ENCODE data around the gene CLHC1. TPM values are rescaled to one million over a fixed set of nuclear protein-coding genes. Genes with fewer than 3 reads are reported as not detected.

CLHC1 gene
- polyA plus RNA-seq, 3 donors, result 2.4 to 5.0 TPM; not detected in 1

GRCh38 chr2:55155206-55155605, 76.9 kb downstream of the CLHC1 start:
- WGBS (ENCODE audit: insufficient coverage), result no CpG with 5 or more reads among the region's 4 CpGs
- H3K27ac ChIP-seq (ENCODE audit: low read depth in 1 of 2, low read length in 2 of 2), result peak overlapping the region in 1 of 2 donors; percentile 94

GRCh38 chr2:55154525-55155030, 77.5 kb downstream of the CLHC1 start:
- H3K27ac Mint-ChIP-seq, result peak overlapping the region; percentile 92 to 98 (median 97)
- Histone ChIP-seq H2AFZ (ENCODE audit: insufficient read depth, low read depth, low read length, poor library complexity, severe bottlenecking) (peak overlapping the region; percentile 36), H3K27ac (ENCODE audit: low read depth in 1 of 2, low read length in 2 of 2) (peak overlapping the region; percentile 75 to 94), H3K4me3 (replicated peaks in 1 of 3; ENCODE audit: low read depth in 2 of 3, low read length in 3 of 3) (peak overlapping the region in 1 of 3 experiments; percentile 52), H3K27me3 (ENCODE audit: control insufficient read depth in 2 of 2, insufficient read depth in 2 of 2, low read length in 2 of 2) (no peaks in the 10 kb centered on the region), H3K4me1 (ENCODE audit: control insufficient read depth in 1 of 2, insufficient read depth in 2 of 2, low read length in 2 of 2) (peaks cover 81 to 85% of the 10 kb centered on the region in 2 donors), H4K20me1 (ENCODE audit: insufficient read depth, low read length) (no peaks in the 10 kb centered on the region), H3K9me3 (replicated peaks in 1 of 2; ENCODE audit: control insufficient read depth in 1 of 2, insufficient read depth in 1 of 2, low read length in 2 of 2) (no peaks in the 10 kb centered on the region), H3K4me2 (replicated peaks; ENCODE audit: extremely low read depth, low read length, poor library complexity, severe bottlenecking) (peak overlapping the region; percentile 54), H3K79me2 (ENCODE audit: insufficient read depth, low read length) (no peaks in the 10 kb centered on the region), H3K9ac (ENCODE audit: insufficient read depth, low read length, poor library complexity, severe bottlenecking) (peak overlapping the region; percentile 24), H3K36me3 (replicated peaks in 1 of 2; ENCODE audit: control insufficient read depth in 1 of 2, insufficient read depth in 2 of 2, low read length in 2 of 2) (no peaks in the 10 kb centered on the region)
- H3K36me3 Mint-ChIP-seq, result peaks cover 0 to 2% of the 10 kb centered on the region in 2 donors
- no peaks in the 10 kb centered on the region for H3K9me3 Mint-ChIP-seq
- DNase-seq, result no peak
- peaks cover 82% of the 10 kb centered on the region for H3K4me1 Mint-ChIP-seq
- TF ChIP-seq, protein P1, sequence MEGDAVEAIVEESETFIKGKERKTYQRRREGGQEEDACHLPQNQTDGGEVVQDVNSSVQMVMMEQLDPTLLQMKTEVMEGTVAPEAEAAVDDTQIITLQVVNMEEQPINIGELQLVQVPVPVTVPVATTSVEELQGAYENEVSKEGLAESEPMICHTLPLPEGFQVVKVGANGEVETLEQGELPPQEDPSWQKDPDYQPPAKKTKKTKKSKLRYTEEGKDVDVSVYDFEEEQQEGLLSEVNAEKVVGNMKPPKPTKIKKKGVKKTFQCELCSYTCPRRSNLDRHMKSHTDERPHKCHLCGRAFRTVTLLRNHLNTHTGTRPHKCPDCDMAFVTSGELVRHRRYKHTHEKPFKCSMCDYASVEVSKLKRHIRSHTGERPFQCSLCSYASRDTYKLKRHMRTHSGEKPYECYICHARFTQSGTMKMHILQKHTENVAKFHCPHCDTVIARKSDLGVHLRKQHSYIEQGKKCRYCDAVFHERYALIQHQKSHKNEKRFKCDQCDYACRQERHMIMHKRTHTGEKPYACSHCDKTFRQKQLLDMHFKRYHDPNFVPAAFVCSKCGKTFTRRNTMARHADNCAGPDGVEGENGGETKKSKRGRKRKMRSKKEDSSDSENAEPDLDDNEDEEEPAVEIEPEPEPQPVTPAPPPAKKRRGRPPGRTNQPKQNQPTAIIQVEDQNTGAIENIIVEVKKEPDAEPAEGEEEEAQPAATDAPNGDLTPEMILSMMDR (IDR thresholded peaks at IDR 0.05), result no peak
- H3K4me3 Mint-ChIP-seq, result no peak overlapping the region
- intact Hi-C loops (cut with micrococcal nuclease), result loop anchor here in 1 of 2 donors (5.0 to 10.0 kb wide), 3 partner anchors 42 to 132 kb away; partner anchors contain the start of gene RTN4
- no CpG with 5 or more reads among the region's 3 CpGs for WGBS (ENCODE audit: insufficient coverage)
- H3K27me3 Mint-ChIP-seq (ENCODE audit: low read depth in 3 of 3), result no peaks in the 10 kb centered on the region

More at GRCh38 chr2:55155206-55155605, 76.9 kb downstream of the CLHC1 start:
- peaks cover 77% of the 10 kb centered on the region for H3K4me1 Mint-ChIP-seq
- H3K36me3 Mint-ChIP-seq, result peaks cover 0 to 2% of the 10 kb centered on the region in 2 donors
- no peaks in the 10 kb centered on the region for H3K9me3 ChIP-seq (replicated peaks in 1 of 2; ENCODE audit: control insufficient read depth in 1 of 2, insufficient read depth in 1 of 2, low read length in 2 of 2)
- TF ChIP-seq, protein P1 (IDR thresholded peaks at IDR 0.05), result no peak
- no peak overlapping the region for H3K4me3 ChIP-seq (replicated peaks in 1 of 3; ENCODE audit: low read depth in 2 of 3, low read length in 3 of 3)
- H3K9ac ChIP-seq (ENCODE audit: insufficient read depth, low read length, poor library complexity, severe bottlenecking), result no peak overlapping the region
- no peaks in the 10 kb centered on the region for H3K27me3 Mint-ChIP-seq (ENCODE audit: low read depth in 3 of 3)
- no peak overlapping the region for H3K4me3 Mint-ChIP-seq
- no peaks in the 10 kb centered on the region for H3K79me2 ChIP-seq (ENCODE audit: insufficient read depth, low read length)
- no peaks in the 10 kb centered on the region for H3K36me3 ChIP-seq (replicated peaks in 1 of 2; ENCODE audit: control insufficient read depth in 1 of 2, insufficient read depth in 2 of 2, low read length in 2 of 2)
- H3K4me2 ChIP-seq (replicated peaks; ENCODE audit: extremely low read depth, low read length, poor library complexity, severe bottlenecking), result no peak overlapping the region
- H3K27ac Mint-ChIP-seq, result peak overlapping the region in 5 of 7 donors; percentile 93 to 98 (median 97)
- H2AFZ ChIP-seq (ENCODE audit: insufficient read depth, low read depth, low read length, poor library complexity, severe bottlenecking), result no peak overlapping the region
- peaks cover 76 to 79% of the 10 kb centered on the region in 2 donors for H3K4me1 ChIP-seq (ENCODE audit: control insufficient read depth in 1 of 2, insufficient read depth in 2 of 2, low read length in 2 of 2)
- H3K27me3 ChIP-seq (ENCODE audit: control insufficient read depth in 2 of 2, insufficient read depth in 2 of 2, low read length in 2 of 2), result no peaks in the 10 kb centered on the region
- intact Hi-C loops (cut with micrococcal nuclease), result loop anchor here in 1 of 2 donors (10.0 kb wide), 1 partner anchor 100 kb away; the partner anchor contains the start of gene RTN4
- no peaks in the 10 kb centered on the region for H3K9me3 Mint-ChIP-seq
- no peak for DNase-seq
- no peaks in the 10 kb centered on the region for H4K20me1 ChIP-seq (ENCODE audit: insufficient read depth, low read length)
